Esophagus squamous epithelium (tissue), 5 donors: ENCODE measurements around the gene PPP1R18. TPM values are rescaled to one million over a fixed set of nuclear protein-coding genes. Genes with fewer than 3 reads are reported as not detected.

ENCODE experiments used
- DNase-seq: peaks from one replicate; lab custom pipeline; 2025; lab: John Stamatoyannopoulos, UW
- H3K27ac ChIP-seq, 4 donors: fragments of 200-600 bp; sonication (generic); one replicate each; pipeline ENCODE4 v1.5.1; 2016 to 2019; ENCODE audit warnings: mild to moderate bottlenecking in 1 of 4
- H3K27me3 ChIP-seq, 4 donors: fragments of 200-600 bp; sonication (generic); 1 replicate in 3 of 4; 2 replicates in 1 of 4; pipeline versions ENCODE4 v1.5.1 to v1.6.0; 2017 to 2021; ENCODE audit warnings: antibody characterized with exemption in 1 of 4
- H3K36me3 ChIP-seq, 3 donors: fragments of 200-600 bp; sonication (generic); one replicate each; pipeline ENCODE4 v1.5.1; 2016 to 2019
- H3K4me1 ChIP-seq, 3 donors: fragments of 200-600 bp; sonication (generic); one replicate each; pipeline ENCODE4 v1.5.1; 2017 to 2019
- H3K4me3 ChIP-seq, 4 donors: fragments of 200-600 bp; sonication (generic); 1 replicate in 3 of 4; 2 replicates in 1 of 4; pipeline ENCODE4 v1.5.1; 2016 to 2019; ENCODE audit warnings: mild to moderate bottlenecking in 2 of 4, moderate library complexity in 1 of 4
- H3K9me3 ChIP-seq, 3 donors: fragments of 200-600 bp; sonication (generic); one replicate each; pipeline ENCODE4 v1.5.1; 2016 to 2019
- CTCF ChIP-seq, 6 experiments: fragments of 450-650 bp in 4 of 6; fragments of 200-600 bp in 2 of 6; sonication (generic) in 2 of 6; IDR thresholded peaks; one replicate each; pipeline ENCODE4 v1.5.1; 2016 to 2019; ENCODE audit warnings: antibody characterized with exemption in 6 of 6, mild to moderate bottlenecking in 4 of 6, moderate library complexity in 4 of 6
- POLR2A ChIP-seq, 4 donors: fragments of 450-650 bp; IDR thresholded peaks; one replicate each; pipeline ENCODE4 v1.6.1; 2017; ENCODE audit warnings: antibody characterized with exemption in 4 of 4, mild to moderate bottlenecking in 4 of 4, moderate library complexity in 3 of 4
- WGBS, 2 donors: methylation state at CpG; one replicate each; pipeline ENCODE4 v1.1.5; 2018; 5-methylcytosine and 5-hydroxymethylcytosine counted together
- intact Hi-C: fragments of 100-400 bp; cut with DNase I; formaldehyde crosslinking; loops from one replicate; pipeline ENCODE4 v1.15.0; 2022
- total RNA-seq, 4 donors: library from RNA; depleted of rRNA; stranded (reverse); fragments of >200 nt; gene quantifications; one replicate each; pipeline ENCODE4 v1.1.0, GENCODE V29; 2016
- donor health status: DM: yes; HTN: yes; CAD: no.

PPP1R18 gene
- total RNA-seq, 4 donors from 2014 or later: 9.8 to 22.2 (median 17.4) TPM

DNA sequence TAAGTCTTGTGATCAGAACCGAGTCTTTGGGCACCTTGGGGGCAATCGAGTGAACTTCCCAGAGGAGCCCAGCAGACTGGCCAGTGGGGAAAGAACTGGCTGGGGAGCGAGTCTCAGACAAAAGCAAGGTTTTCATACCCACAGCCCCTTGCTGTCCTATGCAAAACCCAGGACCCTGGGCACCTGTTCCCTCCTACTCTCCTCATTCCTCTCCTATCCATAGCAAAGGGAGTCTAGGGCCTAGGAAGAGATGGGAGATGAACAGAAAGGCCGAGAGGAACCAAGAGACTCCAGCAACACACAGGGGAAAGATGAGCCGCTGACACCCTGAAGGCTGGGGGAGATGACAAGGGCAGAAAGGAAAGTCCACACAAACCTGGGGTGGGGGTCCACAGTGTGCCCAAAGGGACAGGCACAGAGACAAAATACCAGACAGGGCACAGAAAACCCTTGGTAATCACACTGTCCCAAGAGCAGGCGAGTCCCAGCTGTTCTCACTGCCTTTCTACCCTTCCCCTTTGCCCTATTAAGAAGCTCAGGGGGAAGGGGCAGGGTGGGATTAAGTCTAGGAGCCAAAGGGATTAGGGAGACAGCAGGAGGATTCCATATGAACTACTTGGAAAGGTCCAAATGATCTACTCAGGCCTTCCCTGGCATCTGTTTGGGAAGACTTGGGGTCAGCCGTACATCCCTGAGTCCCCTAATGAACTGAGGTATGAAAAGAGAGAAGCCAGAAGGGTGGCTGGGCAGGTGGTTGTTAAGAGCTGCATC is 6.5 kb downstream of the PPP1R18 start:
- Histone ChIP-seq H3K9me3 (no peaks in the 10 kb centered on the region), H3K4me1 (peaks cover 43 to 65% (median 44%) of the 10 kb centered on the region in 3 donors), H3K27me3 (no peaks in the 10 kb centered on the region), H3K4me3 (peak overlapping the region in 2 of 4 donors; percentile 73 to 86), H3K27ac (peak overlapping the region; percentile 5 to 99 (median 74)), H3K36me3 (peaks cover 8 to 47% (median 21%) of the 10 kb centered on the region in 3 donors)
- WGBS, 2 donors: 38 to 55% methylated on average over 7 of the region's 7 CpGs
- intact Hi-C loops: loop anchor here (2.0 to 10.0 kb wide), 2 partner anchors 41 to 205 kb away; partner anchors contain the start of genes DDR1 and TUBB
- no peak for TF ChIP-seq POLR2A (IDR thresholded peaks at IDR 0.05)
- TF ChIP-seq CTCF (IDR thresholded peaks at IDR 0.05): no peak
- no peak for DNase-seq

DNA sequence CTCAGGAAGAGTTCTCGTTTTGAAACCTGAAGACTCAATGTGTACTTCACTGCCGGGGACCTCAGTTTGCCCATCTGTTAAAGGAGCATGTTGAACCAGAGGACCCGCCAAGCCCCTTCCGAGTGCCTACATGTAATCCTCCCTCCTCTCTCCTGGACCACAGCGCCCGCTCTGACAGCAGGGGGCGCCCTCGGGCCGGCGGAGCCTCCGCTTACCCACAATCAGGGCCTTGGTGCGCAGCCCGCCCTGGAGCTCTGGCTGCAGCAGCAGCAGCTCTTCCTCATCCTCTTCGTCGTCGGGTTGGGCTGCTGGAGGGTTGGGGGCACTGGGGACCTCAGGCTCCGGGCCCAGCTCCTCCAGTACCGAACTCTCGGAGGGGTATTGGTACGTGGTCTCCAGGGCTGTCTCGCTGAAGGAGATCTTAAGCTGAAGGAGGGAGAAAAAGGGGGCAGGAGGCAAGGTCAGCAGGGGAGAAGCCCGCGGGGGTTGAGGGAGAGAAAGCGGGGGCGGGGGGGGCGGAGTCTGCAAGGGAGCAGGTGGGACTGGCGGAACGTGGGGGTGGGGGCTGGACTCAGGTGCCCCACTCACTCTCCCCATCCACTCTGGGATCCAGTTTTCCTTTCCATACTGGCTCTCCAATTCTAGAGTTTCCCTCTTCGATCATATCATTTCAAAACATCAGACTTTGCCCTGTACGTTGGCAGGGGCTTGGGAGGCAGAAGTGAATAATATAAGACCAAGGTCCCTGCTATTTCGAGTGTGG is 7.3 kb downstream of the PPP1R18 start:
- Histone ChIP-seq H3K4me3 (peak overlapping the region in 2 of 4 donors; percentile 73 to 86), H3K9me3 (no peaks in the 10 kb centered on the region), H3K4me1 (peaks cover 37 to 57% (median 42%) of the 10 kb centered on the region in 3 donors), H3K27me3 (no peaks in the 10 kb centered on the region), H3K36me3 (peaks cover 8 to 47% (median 21%) of the 10 kb centered on the region in 3 donors), H3K27ac (peak overlapping the region; percentile 5 to 99 (median 74))
- no peak for DNase-seq
- intact Hi-C loops: loop anchor here (2.0 kb wide), 1 partner anchor 42 kb away; the partner anchor contains the start of gene TUBB
- 8 to 12% methylated on average over 10 to 13 of the region's 31 CpGs for WGBS, 2 donors
- TF ChIP-seq CTCF (IDR thresholded peaks at IDR 0.05) (peak; percentile 91 to 98 (median 97)), POLR2A (IDR thresholded peaks at IDR 0.05) (peak in 1 of 4 donors; percentile 10)

- no peaks in the 10 kb centered on the region for H3K27me3 ChIP-seq
- intact Hi-C loops: no loop called here
- no peaks in the 10 kb centered on the region for H3K9me3 ChIP-seq
- peaks cover 8 to 47% (median 21%) of the 10 kb centered on the region in 3 donors for H3K36me3 ChIP-seq
- WGBS, 2 donors: 71 to 84% methylated on average over 9 to 10 of the region's 10 CpGs
- peaks cover 24 to 45% (median 32%) of the 10 kb centered on the region in 3 donors for H3K4me1 ChIP-seq
- DNase-seq: no peak
- TF ChIP-seq CTCF (IDR thresholded peaks at IDR 0.05) (no peak), POLR2A (IDR thresholded peaks at IDR 0.05) (no peak)
- no peak overlapping the region for H3K27ac ChIP-seq
- H3K4me3 ChIP-seq: no peak overlapping the region
These were observed 9.7 kb downstream of the PPP1R18 start for GRCh38 chr6:30676660-30677285.

DNA sequence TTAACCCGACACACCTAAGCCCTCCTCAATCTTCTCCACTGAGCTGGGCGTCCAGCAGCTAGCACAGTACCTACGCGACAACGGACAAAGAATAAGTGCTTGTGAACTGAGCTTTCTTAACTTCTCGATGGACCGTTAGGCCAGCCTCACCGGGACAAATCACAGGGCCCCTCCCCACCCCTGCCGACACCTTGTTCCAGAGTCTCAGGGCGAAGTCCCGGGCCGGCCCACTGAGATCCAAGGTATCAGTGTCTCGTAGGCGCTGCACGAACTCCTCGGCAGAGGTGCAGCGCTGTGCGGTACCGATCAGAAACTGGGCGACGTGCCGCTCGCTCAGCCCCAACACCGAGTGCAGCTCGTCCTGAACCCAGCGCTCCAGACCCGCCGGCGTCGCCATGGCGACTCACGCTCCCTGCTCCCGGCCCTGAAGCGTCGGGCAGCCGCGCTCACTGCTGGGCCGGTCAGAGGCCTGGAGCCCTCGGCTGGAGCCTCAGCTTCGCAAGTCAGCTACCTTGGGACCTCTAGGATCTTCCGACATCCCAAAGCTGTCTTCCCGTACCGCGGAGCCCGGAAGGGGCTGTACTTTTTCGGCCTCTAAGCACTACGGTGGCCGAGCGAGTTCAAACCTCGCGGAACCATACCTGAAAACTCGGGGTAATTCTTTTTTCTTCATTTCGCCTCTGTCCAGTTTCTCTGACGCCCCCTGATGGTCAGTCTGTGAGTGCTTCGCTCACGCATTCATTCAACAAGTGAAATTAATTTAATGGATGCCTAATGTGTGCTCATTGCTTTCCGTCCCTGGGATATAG is 13.8 kb downstream of the PPP1R18 start, which contains the start of gene DHX16:
Gene DHX16 (minus strand): TSS at position 562 of the 809 bp plus-strand sequence. CDS start 165 bp downstream, at position 397.
- TF ChIP-seq POLR2A (IDR thresholded peaks at IDR 0.05) (peak in 2 of 4 donors; percentile 26 to 55), CTCF (IDR thresholded peaks at IDR 0.05) (peak; percentile 73 to 94 (median 84))
- WGBS, 2 donors: 0 to 1% methylated on average over 21 to 25 of the region's 57 CpGs
- H3K9me3 ChIP-seq: no peaks in the 10 kb centered on the region
- peaks cover 13 to 27% (median 17%) of the 10 kb centered on the region in 3 donors for H3K4me1 ChIP-seq
- DNase-seq: peak; percentile 71
- peak within 1 kb of the TSS; percentile 86 to 96 (median 88) for H3K4me3 ChIP-seq
- H3K36me3 ChIP-seq: peaks cover 8 to 55% (median 27%) of the 10 kb centered on the region in 3 donors
- no peaks in the 10 kb centered on the region for H3K27me3 ChIP-seq
- intact Hi-C loops: no loop called here
- H3K27ac ChIP-seq: peak within 1 kb of the TSS; percentile 80 to 90 (median 89)
